C4-2B (cell line): Measurements from ENCODE around the gene PITPNM3.

Source experiments
- ZFX ChIP-seq: fragments of 450-650 bp; IDR thresholded peaks from 2 replicates; pipeline ENCODE4 v1.6.1; 2017
- TF ChIP-seq, protein P1 (sequence below): fragments of 450-650 bp; conservative IDR thresholded peaks from 2 replicates; pipeline ENCODE4 v1.5.1; 2017; ENCODE audit warnings: mild to moderate bottlenecking

DNA sequence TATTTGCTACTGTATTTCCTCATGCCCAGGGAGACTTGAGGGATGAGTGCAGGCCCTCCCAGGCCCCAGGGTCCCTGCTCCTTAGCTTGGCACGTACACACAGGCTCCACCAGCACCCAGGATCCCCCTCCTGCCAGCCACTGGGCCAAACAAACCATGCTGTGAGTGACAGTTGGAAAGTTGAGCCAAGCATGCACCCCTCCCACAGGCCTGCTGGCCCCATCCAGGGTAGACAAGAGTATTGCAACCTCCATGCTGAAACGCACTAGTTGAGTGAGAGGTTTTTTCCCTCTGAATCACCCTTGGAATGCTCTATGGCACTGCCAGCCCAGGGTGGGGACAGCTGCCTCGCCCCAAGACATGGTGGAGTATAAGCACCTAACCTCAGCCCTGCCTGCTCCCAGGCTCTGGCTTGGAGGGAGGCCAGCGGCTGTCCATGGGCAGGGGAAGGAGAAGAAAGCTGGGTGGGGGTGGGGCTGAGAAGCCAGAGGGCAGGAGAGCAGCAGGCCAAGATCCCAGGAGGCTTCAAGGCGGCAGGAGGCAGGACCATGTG lies 49.6 kb downstream of the PITPNM3 start:
- TF ChIP-seq, protein P1, sequence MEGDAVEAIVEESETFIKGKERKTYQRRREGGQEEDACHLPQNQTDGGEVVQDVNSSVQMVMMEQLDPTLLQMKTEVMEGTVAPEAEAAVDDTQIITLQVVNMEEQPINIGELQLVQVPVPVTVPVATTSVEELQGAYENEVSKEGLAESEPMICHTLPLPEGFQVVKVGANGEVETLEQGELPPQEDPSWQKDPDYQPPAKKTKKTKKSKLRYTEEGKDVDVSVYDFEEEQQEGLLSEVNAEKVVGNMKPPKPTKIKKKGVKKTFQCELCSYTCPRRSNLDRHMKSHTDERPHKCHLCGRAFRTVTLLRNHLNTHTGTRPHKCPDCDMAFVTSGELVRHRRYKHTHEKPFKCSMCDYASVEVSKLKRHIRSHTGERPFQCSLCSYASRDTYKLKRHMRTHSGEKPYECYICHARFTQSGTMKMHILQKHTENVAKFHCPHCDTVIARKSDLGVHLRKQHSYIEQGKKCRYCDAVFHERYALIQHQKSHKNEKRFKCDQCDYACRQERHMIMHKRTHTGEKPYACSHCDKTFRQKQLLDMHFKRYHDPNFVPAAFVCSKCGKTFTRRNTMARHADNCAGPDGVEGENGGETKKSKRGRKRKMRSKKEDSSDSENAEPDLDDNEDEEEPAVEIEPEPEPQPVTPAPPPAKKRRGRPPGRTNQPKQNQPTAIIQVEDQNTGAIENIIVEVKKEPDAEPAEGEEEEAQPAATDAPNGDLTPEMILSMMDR: no peak
- TF ChIP-seq ZFX: no peak
